K562 (cell line): ENCODE data around the gene CSNK1D. TPM values are rescaled to one million over a fixed set of nuclear protein-coding genes. Genes with fewer than 3 reads are reported as not detected.

Experiments used
- ATF4 ChIP-seq: fragments of 450-650 bp; formaldehyde crosslinking; IDR thresholded peaks from 2 replicates; pipeline ENCODE4 v1.4.0; 2022; ENCODE audit warnings: mild to moderate bottlenecking, moderate library complexity
- BDP1 ChIP-seq: IDR thresholded peaks from 3 replicates; pipeline ENCODE4 v1.6.1; 2011; ENCODE audit not compliant: insufficient read length, insufficient read depth
- CHD7 ChIP-seq: fragments of 200-600 bp; sonication (generic); IDR thresholded peaks from one replicate; pipeline ENCODE4 v1.6.1; 2012; ENCODE audit warnings: mild to moderate bottlenecking, low read depth, low read length, inconsistent platforms
- HNRNPK ChIP-seq: fragments of 200-400 bp; formaldehyde crosslinking; IDR thresholded peaks from one replicate; pipeline ENCODE4 v1.6.1; 2018; ENCODE audit warnings: mild to moderate bottlenecking, low read depth, low read length; ENCODE audit not compliant: poor library complexity, severe bottlenecking
- MAZ ChIP-seq, 2 experiments: fragments of 450-650 bp in 1 of 2; sonication (generic) in 1 of 2; formaldehyde crosslinking; IDR thresholded peaks in 1 of 2; conservative IDR thresholded peaks in 1 of 2; 2 replicates each; pipeline versions ENCODE4 v1.4.0 to v1.5.0; 2020; ENCODE audit warnings: mild to moderate bottlenecking in 1 of 2, missing genetic modification reagents in 1 of 2
- MCM2 ChIP-seq: fragments of 450-650 bp; IDR thresholded peaks from 2 replicates; pipeline ENCODE4 v1.6.1; 2017; ENCODE audit warnings: low read depth, mild to moderate bottlenecking
- NFE2L1 ChIP-seq: fragments of 450-650 bp; IDR thresholded peaks from 2 replicates; pipeline ENCODE4 v1.6.1; 2016; ENCODE audit warnings: missing genetic modification characterization, low read depth, mild to moderate bottlenecking, missing compliant biosample characterization, moderate library complexity, borderline replicate concordance
- OTX1 ChIP-seq: fragments of 450-650 bp; formaldehyde crosslinking; IDR thresholded peaks from 2 replicates; pipeline ENCODE4 v1.4.0; 2022; ENCODE audit warnings: mild to moderate bottlenecking
- POLR3A ChIP-seq: IDR thresholded peaks from 2 replicates; pipeline ENCODE4 v1.6.1; 2011; ENCODE audit warnings: borderline replicate concordance, mild to moderate bottlenecking, moderate library complexity; ENCODE audit not compliant: insufficient read length, insufficient read depth; ENCODE audit errors: extremely low read depth
- SIN3B ChIP-seq: fragments of 450-650 bp; IDR thresholded peaks from 2 replicates; pipeline ENCODE4 v1.6.1; 2017; ENCODE audit warnings: low read depth, mild to moderate bottlenecking, moderate library complexity
- TCFL5 ChIP-seq: fragments of 250-450 bp; sonication (Bioruptor Pico); conservative IDR thresholded peaks from 2 replicates; pipeline ENCODE4 v1.6.1; 2021; ENCODE audit warnings: mild to moderate bottlenecking, moderate library complexity, matching md5 sums
- ZBTB1 ChIP-seq: sonication (generic); formaldehyde crosslinking; IDR thresholded peaks from 2 replicates; pipeline ENCODE4 v1.8.1; 2023; ENCODE audit warnings: missing genetic modification reagents, low read depth, mild to moderate bottlenecking, borderline replicate concordance
- ZFP36 ChIP-seq: fragments of 150-350 bp; IDR thresholded peaks from 2 replicates; pipeline ENCODE4 v1.6.1; 2018; ENCODE audit warnings: low read length, low read depth; ENCODE audit not compliant: partially characterized antibody
- ZKSCAN8 ChIP-seq: fragments of 200-800 bp; sonication (Bioruptor generic); IDR thresholded peaks from 2 replicates; pipeline ENCODE4 v1.6.1; 2016; ENCODE audit warnings: missing genetic modification characterization, missing compliant biosample characterization
- ZNF696 ChIP-seq: fragments of 250-450 bp; sonication (Bioruptor Pico); conservative IDR thresholded peaks from 2 replicates; pipeline ENCODE4 v1.4.0; 2020; ENCODE audit warnings: mild to moderate bottlenecking, moderate library complexity
- polyA plus RNA-seq, 8 experiments: library from polyadenylated mRNA; depleted of rRNA in 4 of 8; stranded (reverse) in 5 of 8; unstranded in 3 of 8; fragments of >200 nt; fragmentation: Nextera tagmentation in 2 of 8; fragmentation: Illumina TruSeq in 1 of 8; extraction: Ambion mirVana in 2 of 8; extraction: Trizol in 1 of 8; gene quantifications; 2 replicates each; pipeline versions ENCODE4 v1.2.1 to v1.2.3, GENCODE V29; 2011 to 2014; ENCODE audit warnings: inconsistent platforms in 1 of 8, missing spikeins in 1 of 8
- total RNA-seq, 7 experiments: library from RNA; depleted of rRNA in 6 of 7; stranded (reverse); fragments of >200 nt in 6 of 7; fragmentation: Illumina TruSeq in 2 of 7; extraction: Trizol in 2 of 7; gene quantifications; 2 replicates each; pipeline versions ENCODE4 v1.2.1 to v1.2.3, GENCODE V29; 2011 to 2021; ENCODE audit warnings: low replicate concordance in 1 of 7

The CSNK1D gene
- total and polyA plus RNA-seq, 9 of the 15 experiments (the other 6 are each of a cell fraction or from before 2014, with no cell fraction given) = 6.5 to 133 (median 41.3) TPM

- no peak for TF ChIP-seq POLR3A
- no peak for TF ChIP-seq ATF4 (CRISPR knock-in tag)
- no peak for TF ChIP-seq MCM2
- TF ChIP-seq NFE2L1 (tag) = no peak
- TF ChIP-seq ZKSCAN8 (CRISPR knock-in tag) = no peak
- no peak for TF ChIP-seq ZFP36
- TF ChIP-seq OTX1 (CRISPR knock-in tag) = no peak
- no peak for TF ChIP-seq SIN3B
- TF ChIP-seq HNRNPK = no peak
- peak; percentile 79 to 90; a peak in 3 of 4 replicates for TF ChIP-seq MAZ (CRISPR knock-in tag; conservative IDR thresholded peaks at IDR 0.05 in 1 of 2, IDR thresholded peaks at IDR 0.05 in 1 of 2)
- no peak for TF ChIP-seq ZNF696 (CRISPR knock-in tag)
- TF ChIP-seq TCFL5 (CRISPR knock-in tag) = no peak
- TF ChIP-seq ZBTB1 (CRISPR knock-in tag) = no peak; the same call in 1 of the 2 replicates
- peak; percentile 100 for TF ChIP-seq CHD7
- no peak for TF ChIP-seq BDP1
Measured at GRCh38 chr17:82230609-82231311, 42.7 kb downstream of the CSNK1D start (continued).
